ENCODE measurements around the gene CIAO2B. TPM values are rescaled to one million over a fixed set of nuclear protein-coding genes. Genes with fewer than 3 reads are reported as not detected.

CIAO2B gene
- total and polyA plus RNA-seq, 2 experiments from 2014 or later = 92.4 to 181 TPM

DNA sequence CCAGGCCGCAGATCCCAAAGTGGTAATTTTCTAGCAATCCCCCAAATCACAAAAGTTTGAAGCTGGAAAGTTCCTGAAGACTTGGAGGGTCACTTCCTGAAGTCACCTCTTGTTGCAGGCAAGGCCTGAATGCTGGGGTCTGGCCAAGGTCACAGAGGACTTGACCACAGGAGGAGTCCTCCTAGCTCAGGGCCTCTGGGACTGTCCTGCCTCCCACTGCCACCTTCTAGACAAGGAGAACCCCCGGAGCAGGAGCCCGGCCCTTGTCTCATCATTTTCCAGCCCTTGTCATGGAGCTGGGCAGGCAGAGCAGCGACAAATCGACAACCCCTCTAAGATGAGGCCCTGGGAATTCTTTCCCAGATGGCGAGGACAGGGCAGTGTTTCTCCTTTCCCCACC lies 15.8 kb downstream of the CIAO2B start:
- H3K4me1 ChIP-seq (ENCODE audit: insufficient read depth) = no peaks in the 10 kb centered on the region
- peaks cover 5% of the 10 kb centered on the region for H3K27me3 ChIP-seq (ENCODE audit: insufficient read depth)
- H3F3A ChIP-seq (replicated peaks; ENCODE audit: low read depth) = no peaks in the 10 kb centered on the region
- TF ChIP-seq EZH2phosphoT487 (IDR thresholded peaks at IDR 0.05; ENCODE audit: unreplicated experiment) (no peak), STAT1 (IDR thresholded peaks at IDR 0.05; ENCODE audit: unreplicated experiment) (no peak), JUNB (IDR thresholded peaks at IDR 0.05; ENCODE audit: unreplicated experiment) (no peak), EZH2 (IDR thresholded peaks at IDR 0.05; ENCODE audit: low read depth, unreplicated experiment) (no peak), CREB1 (CRISPR knock-in tag; IDR thresholded peaks at IDR 0.05; ENCODE audit: low read depth) (no peak), ZNF114 (CRISPR knock-in tag; IDR thresholded peaks at IDR 0.05) (no peak), POLR2AphosphoS5 (IDR thresholded peaks at IDR 0.05; ENCODE audit: low read depth) (no peak), ZNF331 (CRISPR knock-in tag; IDR thresholded peaks at IDR 0.05; ENCODE audit: low read depth) (no peak), NANOG (IDR thresholded peaks at IDR 0.05; ENCODE audit: borderline replicate concordance) (no peak)
- TF ChIP-seq, protein P1, sequence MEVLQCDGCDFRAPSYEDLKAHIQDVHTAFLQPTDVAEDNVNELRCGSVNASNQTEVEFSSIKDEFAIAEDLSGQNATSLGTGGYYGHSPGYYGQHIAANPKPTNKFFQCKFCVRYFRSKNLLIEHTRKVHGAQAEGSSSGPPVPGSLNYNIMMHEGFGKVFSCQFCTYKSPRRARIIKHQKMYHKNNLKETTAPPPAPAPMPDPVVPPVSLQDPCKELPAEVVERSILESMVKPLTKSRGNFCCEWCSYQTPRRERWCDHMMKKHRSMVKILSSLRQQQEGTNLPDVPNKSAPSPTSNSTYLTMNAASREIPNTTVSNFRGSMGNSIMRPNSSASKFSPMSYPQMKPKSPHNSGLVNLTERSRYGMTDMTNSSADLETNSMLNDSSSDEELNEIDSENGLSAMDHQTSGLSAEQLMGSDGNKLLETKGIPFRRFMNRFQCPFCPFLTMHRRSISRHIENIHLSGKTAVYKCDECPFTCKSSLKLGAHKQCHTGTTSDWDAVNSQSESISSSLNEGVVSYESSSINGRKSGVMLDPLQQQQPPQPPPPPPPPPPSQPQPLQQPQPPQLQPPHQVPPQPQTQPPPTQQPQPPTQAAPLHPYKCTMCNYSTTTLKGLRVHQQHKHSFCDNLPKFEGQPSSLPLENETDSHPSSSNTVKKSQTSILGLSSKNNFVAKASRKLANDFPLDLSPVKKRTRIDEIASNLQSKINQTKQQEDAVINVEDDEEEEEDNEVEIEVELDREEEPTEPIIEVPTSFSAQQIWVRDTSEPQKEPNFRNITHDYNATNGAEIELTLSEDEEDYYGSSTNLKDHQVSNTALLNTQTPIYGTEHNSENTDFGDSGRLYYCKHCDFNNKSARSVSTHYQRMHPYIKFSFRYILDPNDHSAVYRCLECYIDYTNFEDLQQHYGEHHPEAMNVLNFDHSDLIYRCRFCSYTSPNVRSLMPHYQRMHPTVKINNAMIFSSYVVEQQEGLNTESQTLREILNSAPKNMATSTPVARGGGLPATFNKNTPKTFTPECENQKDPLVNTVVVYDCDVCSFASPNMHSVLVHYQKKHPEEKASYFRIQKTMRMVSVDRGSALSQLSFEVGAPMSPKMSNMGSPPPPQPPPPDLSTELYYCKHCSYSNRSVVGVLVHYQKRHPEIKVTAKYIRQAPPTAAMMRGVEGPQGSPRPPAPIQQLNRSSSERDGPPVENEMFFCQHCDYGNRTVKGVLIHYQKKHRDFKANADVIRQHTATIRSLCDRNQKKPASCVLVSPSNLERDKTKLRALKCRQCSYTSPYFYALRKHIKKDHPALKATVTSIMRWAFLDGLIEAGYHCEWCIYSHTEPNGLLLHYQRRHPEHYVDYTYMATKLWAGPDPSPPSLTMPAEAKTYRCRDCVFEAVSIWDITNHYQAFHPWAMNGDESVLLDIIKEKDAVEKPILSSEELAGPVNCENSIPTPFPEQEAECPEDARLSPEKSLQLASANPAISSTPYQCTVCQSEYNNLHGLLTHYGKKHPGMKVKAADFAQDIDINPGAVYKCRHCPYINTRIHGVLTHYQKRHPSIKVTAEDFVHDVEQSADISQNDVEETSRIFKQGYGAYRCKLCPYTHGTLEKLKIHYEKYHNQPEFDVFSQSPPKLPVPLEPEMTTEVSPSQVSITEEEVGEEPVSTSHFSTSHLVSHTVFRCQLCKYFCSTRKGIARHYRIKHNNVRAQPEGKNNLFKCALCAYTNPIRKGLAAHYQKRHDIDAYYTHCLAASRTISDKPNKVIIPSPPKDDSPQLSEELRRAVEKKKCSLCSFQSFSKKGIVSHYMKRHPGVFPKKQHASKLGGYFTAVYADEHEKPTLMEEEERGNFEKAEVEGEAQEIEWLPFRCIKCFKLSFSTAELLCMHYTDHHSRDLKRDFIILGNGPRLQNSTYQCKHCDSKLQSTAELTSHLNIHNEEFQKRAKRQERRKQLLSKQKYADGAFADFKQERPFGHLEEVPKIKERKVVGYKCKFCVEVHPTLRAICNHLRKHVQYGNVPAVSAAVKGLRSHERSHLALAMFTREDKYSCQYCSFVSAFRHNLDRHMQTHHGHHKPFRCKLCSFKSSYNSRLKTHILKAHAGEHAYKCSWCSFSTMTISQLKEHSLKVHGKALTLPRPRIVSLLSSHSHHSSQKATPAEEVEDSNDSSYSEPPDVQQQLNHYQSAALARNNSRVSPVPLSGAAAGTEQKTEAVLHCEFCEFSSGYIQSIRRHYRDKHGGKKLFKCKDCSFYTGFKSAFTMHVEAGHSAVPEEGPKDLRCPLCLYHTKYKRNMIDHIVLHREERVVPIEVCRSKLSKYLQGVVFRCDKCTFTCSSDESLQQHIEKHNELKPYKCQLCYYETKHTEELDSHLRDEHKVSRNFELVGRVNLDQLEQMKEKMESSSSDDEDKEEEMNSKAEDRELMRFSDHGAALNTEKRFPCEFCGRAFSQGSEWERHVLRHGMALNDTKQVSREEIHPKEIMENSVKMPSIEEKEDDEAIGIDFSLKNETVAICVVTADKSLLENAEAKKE (CRISPR knock-in tag; IDR thresholded peaks at IDR 0.05) = no peak
- TF ChIP-seq, protein P2, sequence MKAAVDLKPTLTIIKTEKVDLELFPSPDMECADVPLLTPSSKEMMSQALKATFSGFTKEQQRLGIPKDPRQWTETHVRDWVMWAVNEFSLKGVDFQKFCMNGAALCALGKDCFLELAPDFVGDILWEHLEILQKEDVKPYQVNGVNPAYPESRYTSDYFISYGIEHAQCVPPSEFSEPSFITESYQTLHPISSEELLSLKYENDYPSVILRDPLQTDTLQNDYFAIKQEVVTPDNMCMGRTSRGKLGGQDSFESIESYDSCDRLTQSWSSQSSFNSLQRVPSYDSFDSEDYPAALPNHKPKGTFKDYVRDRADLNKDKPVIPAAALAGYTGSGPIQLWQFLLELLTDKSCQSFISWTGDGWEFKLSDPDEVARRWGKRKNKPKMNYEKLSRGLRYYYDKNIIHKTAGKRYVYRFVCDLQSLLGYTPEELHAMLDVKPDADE (IDR thresholded peaks at IDR 0.05) = no peak
- TF ChIP-seq, protein P3, sequence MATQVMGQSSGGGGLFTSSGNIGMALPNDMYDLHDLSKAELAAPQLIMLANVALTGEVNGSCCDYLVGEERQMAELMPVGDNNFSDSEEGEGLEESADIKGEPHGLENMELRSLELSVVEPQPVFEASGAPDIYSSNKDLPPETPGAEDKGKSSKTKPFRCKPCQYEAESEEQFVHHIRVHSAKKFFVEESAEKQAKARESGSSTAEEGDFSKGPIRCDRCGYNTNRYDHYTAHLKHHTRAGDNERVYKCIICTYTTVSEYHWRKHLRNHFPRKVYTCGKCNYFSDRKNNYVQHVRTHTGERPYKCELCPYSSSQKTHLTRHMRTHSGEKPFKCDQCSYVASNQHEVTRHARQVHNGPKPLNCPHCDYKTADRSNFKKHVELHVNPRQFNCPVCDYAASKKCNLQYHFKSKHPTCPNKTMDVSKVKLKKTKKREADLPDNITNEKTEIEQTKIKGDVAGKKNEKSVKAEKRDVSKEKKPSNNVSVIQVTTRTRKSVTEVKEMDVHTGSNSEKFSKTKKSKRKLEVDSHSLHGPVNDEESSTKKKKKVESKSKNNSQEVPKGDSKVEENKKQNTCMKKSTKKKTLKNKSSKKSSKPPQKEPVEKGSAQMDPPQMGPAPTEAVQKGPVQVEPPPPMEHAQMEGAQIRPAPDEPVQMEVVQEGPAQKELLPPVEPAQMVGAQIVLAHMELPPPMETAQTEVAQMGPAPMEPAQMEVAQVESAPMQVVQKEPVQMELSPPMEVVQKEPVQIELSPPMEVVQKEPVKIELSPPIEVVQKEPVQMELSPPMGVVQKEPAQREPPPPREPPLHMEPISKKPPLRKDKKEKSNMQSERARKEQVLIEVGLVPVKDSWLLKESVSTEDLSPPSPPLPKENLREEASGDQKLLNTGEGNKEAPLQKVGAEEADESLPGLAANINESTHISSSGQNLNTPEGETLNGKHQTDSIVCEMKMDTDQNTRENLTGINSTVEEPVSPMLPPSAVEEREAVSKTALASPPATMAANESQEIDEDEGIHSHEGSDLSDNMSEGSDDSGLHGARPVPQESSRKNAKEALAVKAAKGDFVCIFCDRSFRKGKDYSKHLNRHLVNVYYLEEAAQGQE (IDR thresholded peaks at IDR 0.05; ENCODE audit: unreplicated experiment) = no peak
- TF ChIP-seq, protein P4, sequence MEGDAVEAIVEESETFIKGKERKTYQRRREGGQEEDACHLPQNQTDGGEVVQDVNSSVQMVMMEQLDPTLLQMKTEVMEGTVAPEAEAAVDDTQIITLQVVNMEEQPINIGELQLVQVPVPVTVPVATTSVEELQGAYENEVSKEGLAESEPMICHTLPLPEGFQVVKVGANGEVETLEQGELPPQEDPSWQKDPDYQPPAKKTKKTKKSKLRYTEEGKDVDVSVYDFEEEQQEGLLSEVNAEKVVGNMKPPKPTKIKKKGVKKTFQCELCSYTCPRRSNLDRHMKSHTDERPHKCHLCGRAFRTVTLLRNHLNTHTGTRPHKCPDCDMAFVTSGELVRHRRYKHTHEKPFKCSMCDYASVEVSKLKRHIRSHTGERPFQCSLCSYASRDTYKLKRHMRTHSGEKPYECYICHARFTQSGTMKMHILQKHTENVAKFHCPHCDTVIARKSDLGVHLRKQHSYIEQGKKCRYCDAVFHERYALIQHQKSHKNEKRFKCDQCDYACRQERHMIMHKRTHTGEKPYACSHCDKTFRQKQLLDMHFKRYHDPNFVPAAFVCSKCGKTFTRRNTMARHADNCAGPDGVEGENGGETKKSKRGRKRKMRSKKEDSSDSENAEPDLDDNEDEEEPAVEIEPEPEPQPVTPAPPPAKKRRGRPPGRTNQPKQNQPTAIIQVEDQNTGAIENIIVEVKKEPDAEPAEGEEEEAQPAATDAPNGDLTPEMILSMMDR (conservative IDR thresholded peaks at IDR 0.05; ENCODE audit: low read depth in 2 of 2) = no peak
- no peaks in the 10 kb centered on the region for H3K36me3 Mint-ChIP-seq (ENCODE audit: low read depth)
- H3K9me2 ChIP-seq (ENCODE audit: insufficient read depth) = no peaks in the 10 kb centered on the region
- H3K79me2 ChIP-seq (replicated peaks; ENCODE audit: insufficient read depth) = no peaks in the 10 kb centered on the region
- H3K36me3 ChIP-seq (ENCODE audit: insufficient read depth) = no peaks in the 10 kb centered on the region
- H3K9me3 Mint-ChIP-seq = no peaks in the 10 kb centered on the region
- DNase-seq (ENCODE audit: low spot score) = no peak
- H3K27ac Mint-ChIP-seq = no peak overlapping the region
- no peaks in the 10 kb centered on the region; the same call in 2 of the 3 replicates for H3K4me1 Mint-ChIP-seq
- peaks cover 11% of the 10 kb centered on the region for H3K27me3 Mint-ChIP-seq (ENCODE audit: insufficient read depth, low read depth, poor library complexity)
- ATAC-seq = no peak
- no peak overlapping the region for H3K4me3 ChIP-seq
- no peak overlapping the region for H2AFZ ChIP-seq
- no peak overlapping the region for H3K4me3 Mint-ChIP-seq
- H4K20me1 ChIP-seq (replicated peaks; ENCODE audit: insufficient read depth) = no peaks in the 10 kb centered on the region
- H3K4me2 ChIP-seq = no peak overlapping the region
- no peak overlapping the region for H3K27ac ChIP-seq (ENCODE audit: low read depth)

Data from GM23338 (cell line).